WTC11 (cell line): ENCODE data around the gene A2ML1.

Experiments used
- CREM ChIP-seq: sonication (generic); formaldehyde crosslinking; IDR thresholded peaks from 2 replicates; pipeline ENCODE4 v1.8.1; 2022; ENCODE audit warnings: mild to moderate bottlenecking, missing genetic modification reagents, moderate library complexity
- FOXK1 ChIP-seq: sonication (generic); formaldehyde crosslinking; IDR thresholded peaks from 2 replicates; pipeline ENCODE4 v1.8.0; 2022; ENCODE audit warnings: mild to moderate bottlenecking, moderate library complexity, missing genetic modification reagents
- HMGXB4 ChIP-seq: sonication (generic); formaldehyde crosslinking; IDR thresholded peaks from 2 replicates; pipeline ENCODE4 v1.8.1; 2023; ENCODE audit warnings: mild to moderate bottlenecking, moderate library complexity, missing genetic modification reagents
- SP1 ChIP-seq: sonication (generic); formaldehyde crosslinking; conservative IDR thresholded peaks from 2 replicates; pipeline ENCODE4 v1.8.1; 2022; ENCODE audit warnings: missing genetic modification reagents
- USF2 ChIP-seq: sonication (generic); formaldehyde crosslinking; IDR thresholded peaks from 2 replicates; pipeline ENCODE4 v1.8.1; 2023; ENCODE audit warnings: mild to moderate bottlenecking, missing genetic modification reagents, moderate library complexity
- ZNF232 ChIP-seq: sonication (generic); formaldehyde crosslinking; IDR thresholded peaks from 2 replicates; pipeline ENCODE4 v1.8.0; 2022; ENCODE audit warnings: mild to moderate bottlenecking, missing genetic modification reagents
- ZNF396 ChIP-seq: fragments of 250-450 bp; sonication (Bioruptor Pico); IDR thresholded peaks from 2 replicates; pipeline ENCODE4 v1.8.0; 2021; ENCODE audit warnings: mild to moderate bottlenecking, moderate library complexity, borderline replicate concordance
- ZNF423 ChIP-seq: fragments of 250-450 bp; sonication (Bioruptor Pico); IDR thresholded peaks from 2 replicates; pipeline ENCODE4 v2.1.2; 2022; ENCODE audit warnings: mild to moderate bottlenecking, moderate library complexity
- TF ChIP-seq, protein P1 (sequence below): fragments of 200-600 bp; IDR thresholded peaks from 2 replicates; pipeline ENCODE4 v1.8.0; 2022; ENCODE audit warnings: antibody characterized with exemption

GRCh38 chr12:8876887-8877286 is 54.5 kb downstream of the A2ML1 start:
- TF ChIP-seq, protein P1, sequence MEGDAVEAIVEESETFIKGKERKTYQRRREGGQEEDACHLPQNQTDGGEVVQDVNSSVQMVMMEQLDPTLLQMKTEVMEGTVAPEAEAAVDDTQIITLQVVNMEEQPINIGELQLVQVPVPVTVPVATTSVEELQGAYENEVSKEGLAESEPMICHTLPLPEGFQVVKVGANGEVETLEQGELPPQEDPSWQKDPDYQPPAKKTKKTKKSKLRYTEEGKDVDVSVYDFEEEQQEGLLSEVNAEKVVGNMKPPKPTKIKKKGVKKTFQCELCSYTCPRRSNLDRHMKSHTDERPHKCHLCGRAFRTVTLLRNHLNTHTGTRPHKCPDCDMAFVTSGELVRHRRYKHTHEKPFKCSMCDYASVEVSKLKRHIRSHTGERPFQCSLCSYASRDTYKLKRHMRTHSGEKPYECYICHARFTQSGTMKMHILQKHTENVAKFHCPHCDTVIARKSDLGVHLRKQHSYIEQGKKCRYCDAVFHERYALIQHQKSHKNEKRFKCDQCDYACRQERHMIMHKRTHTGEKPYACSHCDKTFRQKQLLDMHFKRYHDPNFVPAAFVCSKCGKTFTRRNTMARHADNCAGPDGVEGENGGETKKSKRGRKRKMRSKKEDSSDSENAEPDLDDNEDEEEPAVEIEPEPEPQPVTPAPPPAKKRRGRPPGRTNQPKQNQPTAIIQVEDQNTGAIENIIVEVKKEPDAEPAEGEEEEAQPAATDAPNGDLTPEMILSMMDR, result no peak
- TF ChIP-seq ZNF423 (no peak), CREM (no peak), SP1 (CRISPR knock-in tag) (no peak), ZNF396 (CRISPR knock-in tag) (no peak), USF2 (CRISPR knock-in tag) (no peak), FOXK1 (no peak), ZNF232 (CRISPR knock-in tag) (no peak), HMGXB4 (CRISPR knock-in tag) (no peak)
